ENCODE measurements around the gene SPATA17. TPM values are rescaled to one million over a fixed set of nuclear protein-coding genes. Genes with fewer than 3 reads are reported as not detected.

Gene SPATA17
- total and polyA plus RNA-seq, 2 of the 8 experiments (the other 6 are each of a cell fraction or from before 2014, with no cell fraction given), result 0.17 to 0.48 TPM

- H3K4me2 ChIP-seq (ENCODE audit: insufficient read depth in 1 of 2, low read depth in 2 of 2, low read length in 2 of 2), result no peak overlapping the region
- ChIA-PET POLR2A (ENCODE audit: partially characterized antibody) (no interaction called here), CTCF (ENCODE audit: partially characterized antibody) (interaction anchor here (0.7 to 1.4 kb wide), 3 partner anchors 13 to 859 kb away, joined by 3 to 4 read pairs (median 3); no protein-coding TSS in a partner anchor)
- H3K9me3 ChIP-seq (ENCODE audit: insufficient read depth in 2 of 2, low read depth in 1 of 2, low read length in 1 of 2), result no peaks in the 10 kb centered on the region
- H2BK120ac ChIP-seq (replicated peaks; ENCODE audit: low read depth, low read length), result no peak overlapping the region
- no peaks in the 10 kb centered on the region for H3K79me1 ChIP-seq (ENCODE audit: low read depth, low read length)
- 93% methylated on average over 2 of the region's 2 CpGs; no CpG with 5 or more reads in 1 of the 2 experiments for WGBS, 2 experiments (ENCODE audit: extremely low coverage in 1 of 2, insufficient coverage in 1 of 2, insufficient read length in 1 of 2, insufficient replicate concordance in 2 of 2, low coverage in 1 of 2, low lambda C conversion rate in 2 of 2, missing lambda C conversion rate in 1 of 2)
- no peaks in the 10 kb centered on the region for H3K23me2 ChIP-seq (ENCODE audit: low read depth, low read length)
- H3K14ac ChIP-seq (ENCODE audit: insufficient read length), result no peak overlapping the region
- no peak overlapping the region for H2BK15ac ChIP-seq (ENCODE audit: low read length)
- H3K18ac ChIP-seq (ENCODE audit: extremely low read depth, low read length), result no peak overlapping the region
- H3K4me3 ChIP-seq (ENCODE audit: extremely low read depth in 1 of 4, insufficient read depth in 2 of 4, low read depth in 3 of 4, low read length in 4 of 4), result no peak overlapping the region
- no peak overlapping the region for H2AFZ ChIP-seq (ENCODE audit: low read length)
- no peak overlapping the region for H3K27ac ChIP-seq (ENCODE audit: low read depth, low read length)
- H4K91ac ChIP-seq (replicated peaks; ENCODE audit: insufficient read length, low read length), result no peak overlapping the region
- no peak overlapping the region for H2BK5ac ChIP-seq (ENCODE audit: low read depth, low read length)
- DNase-seq (ENCODE audit: low read depth in 1 of 2, low spot score in 2 of 2), result no peak
- no peaks in the 10 kb centered on the region for H3K4me1 ChIP-seq (replicated peaks in 1 of 4; ENCODE audit: control insufficient read depth in 3 of 4, insufficient read depth in 4 of 4, low read length in 3 of 4)
- no peaks in the 10 kb centered on the region for H3K79me2 ChIP-seq (ENCODE audit: control insufficient read depth in 1 of 2, insufficient read depth in 2 of 2, low read length in 2 of 2)
- H3K4ac ChIP-seq (replicated peaks; ENCODE audit: insufficient read length, low read depth, low read length), result no peak overlapping the region
- H3K56ac ChIP-seq (replicated peaks; ENCODE audit: insufficient read length, low read depth, low read length), result no peak overlapping the region
- H2AK5ac ChIP-seq (ENCODE audit: low read depth, low read length), result no peak overlapping the region
- FAIRE-seq, result no peak
- H3K9ac ChIP-seq (replicated peaks in 1 of 4; ENCODE audit: extremely low read depth in 1 of 4, low read depth in 3 of 4, low read length in 3 of 4), result no peak overlapping the region; a peak in 1 of 7 replicates
- H4K5ac ChIP-seq (ENCODE audit: insufficient read length, low read depth, low read length), result no peak overlapping the region
- H3K36me3 ChIP-seq (ENCODE audit: control insufficient read depth in 2 of 4, insufficient read depth in 4 of 4, low read length in 3 of 4), result no peaks in the 10 kb centered on the region
- H2BK20ac ChIP-seq (ENCODE audit: low read length), result no peak overlapping the region
- H3K23ac ChIP-seq (ENCODE audit: insufficient read length), result no peak overlapping the region
- H4K20me1 ChIP-seq (replicated peaks in 1 of 2; ENCODE audit: control insufficient read depth in 1 of 2, insufficient read depth in 2 of 2, low read length in 2 of 2), result no peaks in the 10 kb centered on the region
- TF ChIP-seq CBX8 (IDR thresholded peaks at IDR 0.05; ENCODE audit: borderline replicate concordance, low read depth, low read length), result no peak
- H2BK12ac ChIP-seq (ENCODE audit: low read depth, low read length), result no peak overlapping the region
- H4K8ac ChIP-seq (ENCODE audit: extremely low read depth, insufficient read depth, low read length), result no peak overlapping the region
- H3K27me3 ChIP-seq (replicated peaks in 1 of 4; ENCODE audit: control insufficient read depth in 3 of 4, extremely low read depth in 1 of 4, insufficient read depth in 3 of 4, low read length in 3 of 4), result no peaks in the 10 kb centered on the region
These were observed 276.4 kb downstream of the SPATA17 start for GRCh38 chr1:217907504-217907903.

All from H1 (cell line).